Testis (tissue), 2 donors: ENCODE data around the gene ABCC8.

ENCODE experiments used
- POLR2A ChIP-seq: fragments of 450-650 bp; IDR thresholded peaks from one replicate; pipeline ENCODE4 v1.6.1; 2017; ENCODE audit warnings: antibody characterized with exemption, mild to moderate bottlenecking, moderate library complexity
- TF ChIP-seq, protein P1 (sequence below), 3 experiments: fragments of 450-650 bp in 2 of 3; fragments of 200-600 bp in 1 of 3; sonication (generic) in 1 of 3; IDR thresholded peaks; one replicate each; pipeline ENCODE4 v1.5.1; 2016 to 2019; ENCODE audit warnings: antibody characterized with exemption in 3 of 3, mild to moderate bottlenecking in 2 of 3, moderate library complexity in 1 of 3

DNA sequence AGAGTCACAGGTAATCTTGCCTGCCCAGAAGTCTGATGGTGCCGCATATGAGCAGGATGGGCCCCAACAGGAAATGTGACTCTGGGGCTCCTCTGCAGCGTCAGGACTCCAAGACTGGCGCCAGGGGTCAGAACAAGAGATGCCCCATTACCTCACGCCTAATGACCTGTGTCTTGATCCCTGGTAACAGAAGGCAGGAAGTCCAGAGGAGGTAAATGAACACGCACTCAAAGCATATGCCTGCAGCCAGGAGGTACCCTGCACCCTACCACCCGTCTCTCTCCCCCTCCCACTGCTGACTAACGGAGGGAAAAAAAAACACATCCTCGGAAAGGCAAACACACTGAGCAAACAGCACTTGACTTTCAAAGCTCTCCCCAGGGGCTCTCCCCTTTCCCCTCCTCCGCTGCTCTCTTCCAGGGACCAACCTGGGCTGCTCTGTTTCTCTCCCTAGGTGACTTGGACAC is 37.3 kb downstream of the ABCC8 start:
- TF ChIP-seq, protein P1, sequence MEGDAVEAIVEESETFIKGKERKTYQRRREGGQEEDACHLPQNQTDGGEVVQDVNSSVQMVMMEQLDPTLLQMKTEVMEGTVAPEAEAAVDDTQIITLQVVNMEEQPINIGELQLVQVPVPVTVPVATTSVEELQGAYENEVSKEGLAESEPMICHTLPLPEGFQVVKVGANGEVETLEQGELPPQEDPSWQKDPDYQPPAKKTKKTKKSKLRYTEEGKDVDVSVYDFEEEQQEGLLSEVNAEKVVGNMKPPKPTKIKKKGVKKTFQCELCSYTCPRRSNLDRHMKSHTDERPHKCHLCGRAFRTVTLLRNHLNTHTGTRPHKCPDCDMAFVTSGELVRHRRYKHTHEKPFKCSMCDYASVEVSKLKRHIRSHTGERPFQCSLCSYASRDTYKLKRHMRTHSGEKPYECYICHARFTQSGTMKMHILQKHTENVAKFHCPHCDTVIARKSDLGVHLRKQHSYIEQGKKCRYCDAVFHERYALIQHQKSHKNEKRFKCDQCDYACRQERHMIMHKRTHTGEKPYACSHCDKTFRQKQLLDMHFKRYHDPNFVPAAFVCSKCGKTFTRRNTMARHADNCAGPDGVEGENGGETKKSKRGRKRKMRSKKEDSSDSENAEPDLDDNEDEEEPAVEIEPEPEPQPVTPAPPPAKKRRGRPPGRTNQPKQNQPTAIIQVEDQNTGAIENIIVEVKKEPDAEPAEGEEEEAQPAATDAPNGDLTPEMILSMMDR (IDR thresholded peaks at IDR 0.05) = no peak
- no peak for TF ChIP-seq POLR2A
